ENCODE results near the gene EREG. TPM values are rescaled to one million over a fixed set of nuclear protein-coding genes. Genes with fewer than 3 reads are reported as not detected.

The EREG gene
- total RNA-seq (not detected in 2 replicates), polyA plus RNA-seq (0.33 TPM in 2 replicates), polyA minus RNA-seq (0.17 and 0.36 TPM in 2 replicates)
- total RNA-seq (2013), result 0.05 TPM

DNA sequence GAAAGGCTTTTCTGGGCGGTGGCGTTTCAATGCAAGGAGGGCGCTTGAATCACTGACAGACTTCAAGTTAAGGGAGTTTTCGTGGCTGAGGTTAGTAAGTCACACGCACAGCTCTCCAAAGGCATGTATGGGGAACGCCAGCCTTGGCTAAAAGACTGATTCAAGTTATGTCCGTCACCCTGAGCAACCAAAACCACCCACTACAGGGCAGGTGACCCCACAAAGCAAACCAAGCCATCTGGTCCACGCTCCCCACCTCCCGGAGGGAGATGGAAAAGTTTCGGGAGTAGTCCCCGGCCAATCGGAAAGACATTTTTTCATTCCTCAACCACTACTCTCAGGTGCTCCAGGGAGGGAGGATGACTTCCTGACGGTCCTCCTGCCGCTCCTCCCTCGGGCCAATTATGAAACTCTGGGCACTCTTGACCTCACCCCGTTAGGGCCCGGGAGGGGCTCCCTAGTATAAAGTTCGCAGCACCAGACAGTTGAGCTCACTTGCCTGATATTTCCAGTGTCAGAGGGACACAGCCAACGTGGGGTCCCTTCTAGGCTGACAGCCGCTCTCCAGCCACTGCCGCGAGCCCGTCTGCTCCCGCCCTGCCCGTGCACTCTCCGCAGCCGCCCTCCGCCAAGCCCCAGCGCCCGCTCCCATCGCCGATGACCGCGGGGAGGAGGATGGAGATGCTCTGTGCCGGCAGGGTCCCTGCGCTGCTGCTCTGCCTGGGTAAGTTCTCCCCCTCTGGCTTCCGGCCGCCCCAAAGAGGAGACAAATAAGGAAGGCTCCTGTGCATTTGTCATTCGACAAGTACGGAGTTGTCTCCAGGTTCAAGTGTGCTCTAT, at the start of gene EREG:
Gene EREG, plus strand, starts transcription at position 494 of the 840 bp plus-strand sequence. Its CDS starts 164 bp downstream, at position 658.
- ATAC-seq (ENCODE audit: low read depth), result peak; percentile 24
- Histone ChIP-seq H4K20me1 (ENCODE audit: control insufficient read depth, insufficient read depth, low read length, poor library complexity, severe bottlenecking) (no peaks in the 10 kb centered on the region), H3K4me3 (ENCODE audit: control extremely low read depth in 1 of 5, extremely low read depth in 1 of 5, insufficient read depth in 1 of 5, low read depth in 2 of 5, low read length in 4 of 5) (peak within 1 kb of the TSS in 3 of 5 experiments; percentile 29 to 43 (median 33)), H3K4me2 (replicated peaks; ENCODE audit: low read depth, low read length, poor library complexity, severe bottlenecking) (peak within 1 kb of the TSS; percentile 80), H3K9me3 (ENCODE audit: control extremely low read depth in 1 of 3, control insufficient read depth in 2 of 3, insufficient read depth in 1 of 3, low read length in 2 of 3) (no peaks in the 10 kb centered on the region), H3K4me1 (ENCODE audit: control insufficient read depth in 2 of 2, insufficient read depth in 2 of 2, low read length in 2 of 2) (peaks cover 11 to 17% of the 10 kb centered on the region in 2 donors), H3K9ac (ENCODE audit: low read length) (peak within 1 kb of the TSS; percentile 52), H3K27me3 (replicated peaks in 1 of 4; ENCODE audit: control extremely low read depth in 1 of 4, control insufficient read depth in 3 of 4, insufficient read depth in 4 of 4, low read length in 3 of 4) (peaks cover 0 to 26% (median 19%) of the 10 kb centered on the region in 4 experiments), H2AFZ (ENCODE audit: insufficient read depth, low read depth, low read length, poor library complexity, severe bottlenecking) (peak within 1 kb of the TSS; percentile 67), H3K36me3 (replicated peaks in 1 of 2; ENCODE audit: control extremely low read depth in 1 of 2, control insufficient read depth in 1 of 2, extremely low read depth in 1 of 2, insufficient read depth in 2 of 2, low read length in 1 of 2) (no peaks in the 10 kb centered on the region), H3K27ac (ENCODE audit: low read length in 2 of 2) (no peak within 1 kb of the TSS), H3K79me2 (ENCODE audit: control insufficient read depth, insufficient read depth, low read length) (no peaks in the 10 kb centered on the region)
- POLR2A ChIA-PET, result no interaction called here
- WGBS (ENCODE audit: insufficient coverage), result 2% methylated on average over 38 of the region's 40 CpGs
- Mint-ChIP-seq H3K27ac (no peak within 1 kb of the TSS), H3K4me1 (peaks cover 16% of the 10 kb centered on the region), H3K4me3 (peak within 1 kb of the TSS; percentile 75), H3K9me3 (ENCODE audit: insufficient read depth) (no peaks in the 10 kb centered on the region), H3K27me3 (peaks cover 50% of the 10 kb centered on the region)
- peak; percentile 40 for DNase-seq
- TF ChIP-seq, protein P1, sequence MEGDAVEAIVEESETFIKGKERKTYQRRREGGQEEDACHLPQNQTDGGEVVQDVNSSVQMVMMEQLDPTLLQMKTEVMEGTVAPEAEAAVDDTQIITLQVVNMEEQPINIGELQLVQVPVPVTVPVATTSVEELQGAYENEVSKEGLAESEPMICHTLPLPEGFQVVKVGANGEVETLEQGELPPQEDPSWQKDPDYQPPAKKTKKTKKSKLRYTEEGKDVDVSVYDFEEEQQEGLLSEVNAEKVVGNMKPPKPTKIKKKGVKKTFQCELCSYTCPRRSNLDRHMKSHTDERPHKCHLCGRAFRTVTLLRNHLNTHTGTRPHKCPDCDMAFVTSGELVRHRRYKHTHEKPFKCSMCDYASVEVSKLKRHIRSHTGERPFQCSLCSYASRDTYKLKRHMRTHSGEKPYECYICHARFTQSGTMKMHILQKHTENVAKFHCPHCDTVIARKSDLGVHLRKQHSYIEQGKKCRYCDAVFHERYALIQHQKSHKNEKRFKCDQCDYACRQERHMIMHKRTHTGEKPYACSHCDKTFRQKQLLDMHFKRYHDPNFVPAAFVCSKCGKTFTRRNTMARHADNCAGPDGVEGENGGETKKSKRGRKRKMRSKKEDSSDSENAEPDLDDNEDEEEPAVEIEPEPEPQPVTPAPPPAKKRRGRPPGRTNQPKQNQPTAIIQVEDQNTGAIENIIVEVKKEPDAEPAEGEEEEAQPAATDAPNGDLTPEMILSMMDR (IDR thresholded peaks at IDR 0.05), result no peak
- TF ChIP-seq EZH2 (IDR thresholded peaks at IDR 0.05; ENCODE audit: borderline replicate concordance, insufficient read depth, low read depth, low read length, poor library complexity, severe bottlenecking), result no peak
- intact Hi-C loops (cut with micrococcal nuclease), result no loop called here
- CTCF ChIA-PET, result interaction anchor here (1.7 kb wide), 1 partner anchor 311 kb away, joined by 6 read pairs; no protein-coding TSS in a partner anchor

DNA sequence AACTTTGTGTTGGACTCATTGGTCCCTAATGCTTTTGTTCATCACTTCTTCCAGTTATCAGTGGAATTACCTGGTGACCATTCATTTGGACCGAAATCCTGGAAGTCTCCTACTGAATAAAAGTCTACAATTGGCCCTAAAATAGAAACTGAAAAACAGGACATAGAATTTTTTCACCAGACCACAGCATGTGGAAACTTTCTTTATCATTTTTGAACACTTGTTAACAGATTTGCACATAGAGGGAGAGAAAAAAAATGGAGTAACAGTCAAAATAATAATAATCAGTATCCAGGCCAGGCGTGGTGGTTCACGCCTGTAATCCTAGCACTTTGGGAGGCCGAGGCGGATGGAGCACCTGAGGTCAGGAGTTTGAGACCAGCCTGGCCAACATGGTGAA, 49.6 kb upstream of the EREG start:
- no peak overlapping the region for H3K27ac Mint-ChIP-seq
- Histone ChIP-seq H3K4me1 (ENCODE audit: control insufficient read depth in 2 of 2, insufficient read depth in 2 of 2, low read length in 2 of 2) (no peaks in the 10 kb centered on the region), H3K27me3 (replicated peaks in 1 of 4; ENCODE audit: control extremely low read depth in 1 of 4, control insufficient read depth in 3 of 4, insufficient read depth in 4 of 4, low read length in 3 of 4) (no peaks in the 10 kb centered on the region), H4K20me1 (ENCODE audit: control insufficient read depth, insufficient read depth, low read length, poor library complexity, severe bottlenecking) (no peaks in the 10 kb centered on the region), H3K36me3 (replicated peaks in 1 of 2; ENCODE audit: control extremely low read depth in 1 of 2, control insufficient read depth in 1 of 2, extremely low read depth in 1 of 2, insufficient read depth in 2 of 2, low read length in 1 of 2) (no peaks in the 10 kb centered on the region), H3K9ac (ENCODE audit: low read length) (no peak overlapping the region), H2AFZ (ENCODE audit: insufficient read depth, low read depth, low read length, poor library complexity, severe bottlenecking) (no peak overlapping the region), H3K79me2 (ENCODE audit: control insufficient read depth, insufficient read depth, low read length) (no peaks in the 10 kb centered on the region), H3K4me2 (replicated peaks; ENCODE audit: low read depth, low read length, poor library complexity, severe bottlenecking) (no peak overlapping the region), H3K27ac (ENCODE audit: low read length in 2 of 2) (no peak overlapping the region), H3K9me3 (ENCODE audit: control extremely low read depth in 1 of 3, control insufficient read depth in 2 of 3, insufficient read depth in 1 of 3, low read length in 2 of 3) (no peaks in the 10 kb centered on the region), H3K4me3 (ENCODE audit: control extremely low read depth in 1 of 5, extremely low read depth in 1 of 5, insufficient read depth in 1 of 5, low read depth in 2 of 5, low read length in 4 of 5) (no peak overlapping the region)
- intact Hi-C loops (cut with micrococcal nuclease), result no loop called here
- H3K4me3 Mint-ChIP-seq, result no peak overlapping the region
- TF ChIP-seq EZH2 (IDR thresholded peaks at IDR 0.05; ENCODE audit: borderline replicate concordance, insufficient read depth, low read depth, low read length, poor library complexity, severe bottlenecking), result no peak
- TF ChIP-seq, protein P1 (IDR thresholded peaks at IDR 0.05), result no peak
- no peaks in the 10 kb centered on the region for H3K27me3 Mint-ChIP-seq
- 100% methylated on average over 1 of the region's 5 CpGs for WGBS (ENCODE audit: insufficient coverage)
- ChIA-PET POLR2A (no interaction called here), CTCF (no interaction called here)
- ATAC-seq (ENCODE audit: low read depth), result no peak
- H3K4me1 Mint-ChIP-seq, result no peaks in the 10 kb centered on the region
- no peaks in the 10 kb centered on the region for H3K9me3 Mint-ChIP-seq (ENCODE audit: insufficient read depth)
- no peak for DNase-seq
